Measurements from ENCODE around the gene RUBCN. TPM values are rescaled to one million over a fixed set of nuclear protein-coding genes. Genes with fewer than 3 reads are reported as not detected.
A peak's percentile ranks its signal among the peaks of the same experiment; 100 is the strongest.

The RUBCN gene
- total RNA-seq, 4 donors from 2014 or later, result 36.8 to 56.7 (median 46.4) TPM

DNA sequence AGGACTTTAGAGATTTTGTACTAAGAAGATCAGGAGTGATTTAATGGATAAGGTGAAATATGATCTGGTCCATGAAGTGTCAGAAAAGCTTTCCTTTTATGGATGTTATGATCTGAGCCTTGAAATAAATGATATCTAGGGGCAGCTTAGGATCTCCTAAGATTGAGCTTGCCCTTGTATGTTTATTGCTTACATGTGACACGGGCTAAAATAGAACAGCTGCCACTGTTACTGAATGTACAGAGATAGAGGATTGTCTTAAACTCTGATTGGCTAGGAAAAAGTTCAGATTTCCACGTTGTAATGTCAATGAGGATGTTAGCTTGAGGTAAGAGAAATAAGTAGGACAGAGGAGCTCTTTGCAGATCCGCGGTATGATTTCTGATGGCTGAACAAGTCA lies 21.8 kb upstream of the RUBCN start:
- WGBS, 2 donors, result 94 to 98% methylated on average over 4 of the region's 4 CpGs
- Histone ChIP-seq H3K27me3 (no peaks in the 10 kb centered on the region), H3K27ac (no peak overlapping the region), H3K9me3 (no peaks in the 10 kb centered on the region), H3K4me1 (peaks cover 0 to 5% of the 10 kb centered on the region in 2 donors), H3K36me3 (peaks cover 14 to 20% of the 10 kb centered on the region in 2 donors), H3K4me3 (replicated peaks in 1 of 3) (no peak overlapping the region)
- TF ChIP-seq, protein P1, sequence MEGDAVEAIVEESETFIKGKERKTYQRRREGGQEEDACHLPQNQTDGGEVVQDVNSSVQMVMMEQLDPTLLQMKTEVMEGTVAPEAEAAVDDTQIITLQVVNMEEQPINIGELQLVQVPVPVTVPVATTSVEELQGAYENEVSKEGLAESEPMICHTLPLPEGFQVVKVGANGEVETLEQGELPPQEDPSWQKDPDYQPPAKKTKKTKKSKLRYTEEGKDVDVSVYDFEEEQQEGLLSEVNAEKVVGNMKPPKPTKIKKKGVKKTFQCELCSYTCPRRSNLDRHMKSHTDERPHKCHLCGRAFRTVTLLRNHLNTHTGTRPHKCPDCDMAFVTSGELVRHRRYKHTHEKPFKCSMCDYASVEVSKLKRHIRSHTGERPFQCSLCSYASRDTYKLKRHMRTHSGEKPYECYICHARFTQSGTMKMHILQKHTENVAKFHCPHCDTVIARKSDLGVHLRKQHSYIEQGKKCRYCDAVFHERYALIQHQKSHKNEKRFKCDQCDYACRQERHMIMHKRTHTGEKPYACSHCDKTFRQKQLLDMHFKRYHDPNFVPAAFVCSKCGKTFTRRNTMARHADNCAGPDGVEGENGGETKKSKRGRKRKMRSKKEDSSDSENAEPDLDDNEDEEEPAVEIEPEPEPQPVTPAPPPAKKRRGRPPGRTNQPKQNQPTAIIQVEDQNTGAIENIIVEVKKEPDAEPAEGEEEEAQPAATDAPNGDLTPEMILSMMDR (IDR thresholded peaks at IDR 0.05), result no peak
- no peak for TF ChIP-seq POLR2A (IDR thresholded peaks at IDR 0.05)
- DNase-seq, result no peak
- intact Hi-C loops (cut with DNase I), result no loop called here

- Histone ChIP-seq H3K36me3 (peaks cover 0 to 17% of the 10 kb centered on the region in 2 donors), H3K4me1 (peaks cover under 1 to 16% of the 10 kb centered on the region in 2 donors), H3K9me3 (no peaks in the 10 kb centered on the region), H3K27me3 (no peaks in the 10 kb centered on the region), H3K27ac (no peak overlapping the region), H3K4me3 (replicated peaks in 1 of 3) (no peak overlapping the region)
- intact Hi-C loops (cut with DNase I), result no loop called here
- WGBS, 2 donors, result 91% methylated on average over 3 of the region's 3 CpGs
- DNase-seq, result no peak
- TF ChIP-seq, protein P1 (IDR thresholded peaks at IDR 0.05), result no peak
- TF ChIP-seq POLR2A (IDR thresholded peaks at IDR 0.05), result no peak
Measured at GRCh38 chr3:197756704-197757103, 20.0 kb upstream of the RUBCN start.

GRCh38 chr3:197753263-197753662 lies 16.6 kb upstream of the RUBCN start:
- no peak overlapping the region for H3K4me3 ChIP-seq (replicated peaks in 1 of 3)
- H3K36me3 ChIP-seq, result peaks cover 0 to 9% of the 10 kb centered on the region in 2 donors
- TF ChIP-seq, protein P1 (IDR thresholded peaks at IDR 0.05), result no peak
- TF ChIP-seq POLR2A (IDR thresholded peaks at IDR 0.05), result no peak
- 94 to 98% methylated on average over 3 of the region's 3 CpGs for WGBS, 2 donors
- H3K27ac ChIP-seq, result no peak overlapping the region
- H3K27me3 ChIP-seq, result no peaks in the 10 kb centered on the region
- DNase-seq, result no peak
- no peaks in the 10 kb centered on the region for H3K9me3 ChIP-seq
- intact Hi-C loops (cut with DNase I), result no loop called here
- H3K4me1 ChIP-seq, result peaks cover 7 to 25% of the 10 kb centered on the region in 2 donors

DNA sequence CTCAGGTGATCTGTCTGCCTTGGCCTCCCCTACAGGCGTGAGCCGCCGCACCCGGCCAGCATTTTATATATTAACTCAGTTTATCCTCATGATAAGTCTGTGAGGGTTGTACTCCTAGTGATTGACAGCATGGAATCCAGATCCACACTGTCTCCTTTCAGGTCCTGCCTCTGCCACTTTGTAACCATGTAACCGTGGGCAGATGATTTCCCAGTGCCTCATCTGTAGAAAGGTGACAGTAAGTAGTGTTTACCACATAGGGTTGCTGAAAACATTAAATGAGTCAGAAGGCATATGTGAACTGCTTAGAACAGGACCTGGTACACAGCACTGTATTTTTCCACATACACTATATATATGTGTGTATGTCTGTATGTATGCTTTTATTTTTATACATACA lies 15.4 kb upstream of the RUBCN start:
- no peak for DNase-seq
- Histone ChIP-seq H3K27me3 (no peaks in the 10 kb centered on the region), H3K4me3 (replicated peaks in 1 of 3) (no peak overlapping the region), H3K36me3 (no peaks in the 10 kb centered on the region), H3K9me3 (no peaks in the 10 kb centered on the region), H3K27ac (no peak overlapping the region), H3K4me1 (peaks cover 7 to 25% of the 10 kb centered on the region in 2 donors)
- intact Hi-C loops (cut with DNase I), result no loop called here
- WGBS, 2 donors, result 91 to 93% methylated on average over 5 of the region's 5 CpGs
- no peak for TF ChIP-seq POLR2A (IDR thresholded peaks at IDR 0.05)
- TF ChIP-seq, protein P1 (IDR thresholded peaks at IDR 0.05), result no peak

GRCh38 chr3:197750858-197751737 lies 14.4 kb upstream of the RUBCN start:
- Histone ChIP-seq H3K36me3 (no peaks in the 10 kb centered on the region), H3K27me3 (no peaks in the 10 kb centered on the region), H3K9me3 (no peaks in the 10 kb centered on the region), H3K4me1 (peaks cover 7 to 25% of the 10 kb centered on the region in 2 donors), H3K27ac (peak overlapping the region; percentile 87 to 98 (median 95)), H3K4me3 (replicated peaks in 1 of 3) (peak overlapping the region; percentile 16 to 84 (median 33))
- intact Hi-C loops (cut with DNase I), result no loop called here
- TF ChIP-seq POLR2A (IDR thresholded peaks at IDR 0.05), result peak in 1 of 2 donors; percentile 0
- TF ChIP-seq, protein P1 (IDR thresholded peaks at IDR 0.05), result no peak
- DNase-seq, result peak; percentile 69 to 74
- 2 to 7% methylated on average over 36 of the region's 36 CpGs for WGBS, 2 donors
